Fibroblast of skin of back (primary cell): Measurements from ENCODE around the gene CD34.

Source experiments
- DNase-seq: peaks from one replicate; pipeline ENCODE4 v3.0.0-alpha.2; 2013

CD34 gene

DNA sequence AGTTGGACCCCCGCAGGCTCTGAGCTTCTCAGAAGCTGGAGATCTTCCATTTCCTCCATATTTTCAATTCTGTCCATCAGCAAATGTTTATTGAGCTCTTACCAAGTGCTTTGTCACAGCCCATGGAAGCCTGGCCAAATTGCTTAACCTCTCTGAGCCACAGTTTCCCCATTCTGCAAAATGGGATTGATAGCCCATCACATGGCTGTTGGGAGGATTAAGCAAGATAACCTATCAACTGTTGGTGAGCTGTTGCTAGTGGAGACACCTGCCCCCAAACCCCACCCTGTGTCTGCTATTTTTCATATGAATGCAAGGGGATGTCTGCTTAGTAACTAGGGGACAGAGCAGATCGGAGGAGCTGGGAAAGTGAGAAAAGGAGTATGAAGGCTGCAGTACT lies 38.3 kb downstream of the CD34 start:
- DNase-seq: no peak

DNA sequence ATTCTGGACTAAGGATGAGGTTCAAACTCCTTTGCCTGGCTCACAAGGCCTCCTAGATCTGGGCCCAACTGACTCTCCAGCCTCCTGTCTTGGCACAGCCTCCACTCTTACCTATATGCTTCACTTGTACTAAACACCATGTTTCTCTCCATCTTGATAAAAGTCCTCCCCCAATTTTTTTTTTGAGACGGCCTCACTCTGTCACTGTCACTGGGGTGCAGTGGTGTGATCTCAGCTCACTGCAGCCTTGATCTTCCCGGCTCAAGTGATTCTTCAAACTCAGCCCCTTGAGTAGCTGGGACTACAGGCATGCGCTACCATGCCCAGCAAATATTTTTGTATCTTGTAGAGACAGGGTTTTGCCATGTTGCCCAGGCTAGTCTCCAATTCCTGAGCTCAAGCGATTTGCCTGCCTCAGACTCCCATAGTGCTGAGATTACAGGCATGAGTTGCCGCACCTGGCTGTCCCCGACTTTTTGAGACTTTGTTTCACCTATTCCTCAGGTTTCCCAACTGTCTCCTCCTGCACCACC lies 39.7 kb downstream of the CD34 start:
- DNase-seq: no peak

DNA sequence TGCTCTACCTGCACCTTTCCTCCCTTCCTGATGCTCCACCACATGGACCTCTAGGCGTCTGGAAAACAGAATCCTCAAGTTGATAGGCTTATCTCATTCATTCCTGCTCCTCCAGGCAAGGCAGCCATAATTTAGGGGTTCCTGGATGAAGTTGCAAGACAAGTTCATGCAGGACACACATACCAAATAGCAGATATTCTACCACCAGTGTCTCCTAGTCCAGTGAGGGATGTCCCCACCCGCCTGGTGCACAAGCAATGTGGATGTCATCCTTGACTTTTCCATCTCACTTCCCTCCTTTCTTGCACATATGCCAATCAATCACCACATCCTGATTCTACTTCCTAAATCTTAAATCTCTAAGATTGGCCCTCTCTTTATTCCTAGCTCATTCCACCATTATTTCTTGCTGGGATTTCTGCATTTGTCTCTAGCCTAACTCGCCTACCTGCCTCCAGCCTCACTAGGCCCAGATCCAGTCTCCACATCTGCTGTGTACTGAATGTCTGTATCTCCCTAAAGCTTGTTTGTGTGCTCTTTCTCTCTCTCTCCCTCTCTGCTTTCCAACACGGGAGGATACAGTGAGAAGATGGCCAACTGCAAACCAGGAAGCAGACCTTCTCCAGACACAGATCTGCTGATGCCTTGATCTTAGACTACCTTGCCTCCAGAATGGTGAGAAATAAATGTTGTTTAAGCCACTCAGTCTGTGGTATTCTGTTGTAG lies 40.5 kb downstream of the CD34 start:
- DNase-seq: no peak

DNA sequence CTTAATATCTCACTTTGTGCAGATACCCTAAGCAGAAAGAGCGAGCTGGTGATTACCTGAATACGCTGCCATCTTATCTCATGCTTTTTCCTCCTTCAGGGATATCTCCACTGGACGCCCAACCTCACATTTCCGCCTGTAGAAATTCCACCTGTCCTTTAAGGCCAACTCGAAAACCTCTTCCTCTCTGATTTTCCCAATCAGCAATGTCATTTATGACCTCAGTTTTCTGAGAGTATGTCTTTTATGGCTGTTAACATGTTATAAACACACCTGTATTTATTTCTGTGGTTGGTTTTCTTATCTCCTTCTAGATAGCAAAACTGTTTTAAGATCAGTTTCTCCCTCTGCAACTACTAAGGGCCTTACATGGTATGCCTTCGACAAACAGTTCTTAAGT lies 41.1 kb downstream of the CD34 start:
- DNase-seq: no peak

DNA sequence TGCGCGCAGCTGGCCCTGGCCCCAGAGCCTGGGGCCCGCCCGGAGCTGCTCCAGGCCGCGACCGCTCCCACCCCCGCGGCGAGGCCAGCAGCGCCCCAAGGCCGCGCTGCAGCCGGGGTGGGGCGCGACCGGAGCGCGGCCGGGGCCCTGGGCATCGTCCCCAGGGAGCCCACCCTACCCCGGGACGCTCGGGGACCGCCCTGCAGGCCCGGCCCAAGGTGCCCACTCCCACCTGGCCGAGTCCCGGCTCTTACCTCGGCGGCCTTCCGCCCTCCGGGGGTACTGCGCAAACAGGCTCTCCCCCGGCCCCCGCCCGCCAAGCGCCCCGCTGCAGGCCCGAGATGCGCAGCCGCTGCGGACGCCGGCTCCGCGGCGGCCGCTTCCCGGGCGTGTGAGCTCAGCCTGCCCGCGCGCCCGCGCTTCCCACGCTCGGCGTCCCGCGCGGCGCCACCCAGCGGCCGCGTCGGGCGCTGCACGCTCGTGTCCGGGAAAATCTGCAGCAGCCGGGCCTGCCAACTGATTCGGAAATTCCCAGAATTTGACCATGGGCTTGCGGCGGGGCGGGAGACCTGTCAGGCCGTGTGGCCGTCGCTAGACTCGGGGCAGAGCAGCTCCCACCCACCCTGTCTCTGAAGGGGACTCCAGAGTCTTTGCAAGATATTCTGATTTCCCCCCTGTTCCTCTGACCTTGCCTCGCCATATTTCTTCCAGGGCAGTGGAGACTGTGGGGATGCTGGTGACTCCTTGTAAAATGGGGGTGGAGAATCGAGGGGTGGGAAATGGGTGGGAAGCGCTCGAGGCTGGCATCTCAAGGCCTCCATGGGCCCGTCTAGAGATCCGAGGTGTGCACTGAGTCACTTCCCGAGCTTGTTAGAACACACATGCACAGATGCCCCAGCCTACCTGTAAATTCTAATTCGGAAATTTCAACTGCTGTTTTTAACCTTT lies 41.9 kb downstream of the CD34 start:
- peak; percentile 77 for DNase-seq

DNA sequence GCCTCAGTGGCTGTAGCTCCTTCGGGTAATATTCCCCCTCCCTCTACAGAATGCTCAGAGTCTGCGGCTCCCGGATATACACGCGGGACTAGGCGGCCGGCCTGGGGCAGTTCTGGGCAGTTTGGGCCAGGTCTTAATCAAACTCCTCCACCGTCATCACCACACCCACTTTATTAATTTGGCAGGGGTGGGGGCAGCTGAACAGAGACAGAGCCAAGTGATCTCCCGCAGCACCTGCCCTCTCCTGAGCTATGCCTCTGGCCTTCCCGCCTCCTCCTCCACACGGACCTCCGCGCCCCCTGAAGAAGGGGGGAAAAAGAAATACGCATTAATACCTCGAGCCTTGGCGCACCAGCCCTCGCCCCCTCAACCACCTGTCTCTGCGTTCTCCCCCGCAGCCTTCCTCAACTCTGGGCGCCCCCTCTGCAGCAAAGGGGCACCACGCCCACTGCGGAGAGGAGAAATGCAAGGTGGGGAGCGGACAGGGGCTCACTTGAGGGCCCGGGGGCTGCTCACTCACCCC lies 42.6 kb downstream of the CD34 start:
- no peak for DNase-seq

DNA sequence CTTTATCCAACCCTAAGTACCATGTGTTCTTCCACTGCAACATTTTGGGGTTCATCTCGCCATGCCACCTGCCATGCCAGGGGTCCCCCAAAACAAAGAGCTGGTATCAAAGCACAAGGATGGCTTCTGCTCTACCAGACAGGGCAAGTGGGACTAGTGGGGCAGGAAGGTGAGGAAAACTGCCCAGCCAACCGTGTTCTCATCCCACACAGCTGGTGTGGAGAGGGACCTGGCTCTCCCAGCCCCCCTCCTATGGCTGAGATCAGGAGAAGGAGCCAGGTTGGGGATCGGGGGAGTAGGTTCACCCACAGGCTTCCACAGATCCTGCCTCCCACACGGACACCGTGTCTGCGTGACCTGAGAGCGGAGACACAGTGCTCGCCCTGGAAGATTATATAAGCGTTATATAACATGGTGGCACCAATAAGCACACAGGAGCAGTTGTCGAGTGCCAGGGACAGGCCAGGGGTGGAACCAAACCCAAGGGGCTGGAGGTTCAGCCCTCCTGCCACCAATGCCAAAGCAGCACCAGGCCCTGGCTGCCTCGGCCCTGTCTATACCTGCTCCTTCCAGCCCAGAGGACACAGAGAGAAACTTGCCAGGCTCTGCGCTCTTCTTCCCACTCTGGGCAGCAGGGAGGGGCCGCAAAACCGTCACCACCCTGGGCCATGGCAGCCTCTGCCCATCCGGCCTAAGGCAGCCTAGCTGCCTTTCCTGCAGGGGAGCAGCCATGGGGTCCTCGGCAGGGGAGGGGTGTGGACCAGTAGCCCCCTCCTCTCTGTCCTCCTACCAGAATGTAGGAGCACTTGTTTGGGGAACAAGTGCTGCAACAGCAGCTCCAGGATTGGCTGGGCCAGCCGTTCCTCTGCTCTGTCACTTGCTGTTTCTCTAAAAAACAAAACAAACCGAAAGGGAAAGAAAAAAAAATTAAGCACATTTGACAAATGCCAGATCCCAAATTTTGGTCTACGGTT lies 43.5 kb downstream of the CD34 start:
- no peak for DNase-seq

DNA sequence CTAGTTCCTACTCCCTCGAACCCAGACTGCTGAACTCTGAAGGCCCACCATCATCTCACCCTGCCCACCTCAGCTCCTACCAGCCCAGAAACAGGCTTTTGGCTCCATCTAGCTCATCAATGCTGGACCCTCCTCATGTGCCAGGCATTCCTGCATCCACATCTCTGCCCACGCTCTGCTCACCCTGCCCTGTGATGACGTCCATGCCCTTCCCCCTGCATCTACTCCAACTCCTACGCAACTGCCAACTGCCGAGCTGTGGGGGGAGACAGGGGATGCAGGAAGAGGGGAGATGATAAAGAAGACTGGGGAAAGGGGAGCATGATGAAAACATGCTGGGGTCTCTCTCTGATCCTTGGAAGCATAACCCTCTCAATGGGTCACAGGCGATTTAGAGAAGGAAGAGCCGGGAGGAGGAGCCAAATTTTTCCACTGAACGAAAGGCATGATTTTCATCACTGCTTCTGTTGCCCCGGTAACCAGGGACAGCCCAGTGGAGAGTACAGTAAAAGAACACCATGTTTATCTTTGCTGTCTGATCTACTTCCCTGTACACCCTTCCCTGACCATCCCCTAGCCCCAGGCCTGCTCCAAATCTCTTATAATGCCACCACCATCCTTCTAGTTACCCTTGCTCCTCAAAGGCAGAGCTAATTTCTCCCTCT lies 44.3 kb downstream of the CD34 start:
- no peak for DNase-seq

DNA sequence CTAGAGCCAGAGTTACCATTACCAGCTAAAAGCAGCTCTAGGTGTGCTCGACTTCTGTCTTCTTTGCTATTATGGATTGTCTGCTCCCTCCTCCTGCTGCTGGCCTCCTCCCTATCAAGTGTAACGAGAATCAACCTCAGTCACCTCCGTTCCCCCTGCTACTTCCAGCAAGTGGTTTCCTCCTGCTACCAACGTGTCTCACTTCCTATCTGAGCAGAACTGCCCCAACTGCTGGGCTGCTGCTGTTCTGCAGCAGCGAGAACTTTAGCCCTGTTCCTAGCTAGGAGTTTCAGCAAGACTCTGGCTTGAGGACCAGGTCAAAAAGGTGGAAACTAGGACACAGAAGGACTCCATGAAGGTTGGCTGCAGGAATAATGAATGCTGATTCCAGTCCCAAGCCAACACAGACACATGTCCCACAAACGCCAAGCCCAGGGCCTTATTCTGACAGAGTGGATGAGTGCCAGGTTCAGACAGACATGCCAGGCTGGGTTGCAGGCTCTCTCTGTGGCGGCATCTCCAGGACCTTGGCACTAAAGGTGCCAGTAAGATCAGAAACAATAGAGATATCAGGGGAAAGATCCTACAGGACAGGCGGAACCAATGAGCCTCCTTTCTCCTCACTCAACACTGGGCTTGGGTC lies 46.9 kb downstream of the CD34 start:
- DNase-seq: no peak

DNA sequence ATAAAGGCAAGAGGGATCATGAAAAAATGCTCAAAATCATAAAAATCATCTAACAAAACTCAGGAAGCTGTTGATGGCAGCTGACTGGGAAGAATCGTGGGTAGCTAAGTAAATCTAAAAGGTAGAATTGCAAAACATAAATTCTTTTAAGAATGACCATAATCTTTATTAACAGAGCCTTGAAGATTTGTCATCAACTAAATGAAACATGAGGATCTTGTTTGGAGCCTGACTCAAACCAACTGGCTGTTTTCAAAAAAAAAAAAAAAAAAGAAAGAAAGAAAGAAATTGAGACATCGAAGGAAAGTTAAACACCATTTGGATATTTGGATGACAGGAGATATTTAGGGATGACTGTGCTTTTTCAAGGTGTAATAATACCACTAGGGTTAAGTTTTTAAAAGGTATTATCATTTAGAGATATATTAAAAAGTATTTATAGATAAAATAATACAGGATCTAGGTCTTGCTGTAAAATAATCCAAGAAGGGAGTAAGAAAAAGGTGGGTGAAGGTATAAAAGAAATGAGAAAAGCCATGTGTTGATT lies 48.6 kb downstream of the CD34 start:
- no peak for DNase-seq

DNA sequence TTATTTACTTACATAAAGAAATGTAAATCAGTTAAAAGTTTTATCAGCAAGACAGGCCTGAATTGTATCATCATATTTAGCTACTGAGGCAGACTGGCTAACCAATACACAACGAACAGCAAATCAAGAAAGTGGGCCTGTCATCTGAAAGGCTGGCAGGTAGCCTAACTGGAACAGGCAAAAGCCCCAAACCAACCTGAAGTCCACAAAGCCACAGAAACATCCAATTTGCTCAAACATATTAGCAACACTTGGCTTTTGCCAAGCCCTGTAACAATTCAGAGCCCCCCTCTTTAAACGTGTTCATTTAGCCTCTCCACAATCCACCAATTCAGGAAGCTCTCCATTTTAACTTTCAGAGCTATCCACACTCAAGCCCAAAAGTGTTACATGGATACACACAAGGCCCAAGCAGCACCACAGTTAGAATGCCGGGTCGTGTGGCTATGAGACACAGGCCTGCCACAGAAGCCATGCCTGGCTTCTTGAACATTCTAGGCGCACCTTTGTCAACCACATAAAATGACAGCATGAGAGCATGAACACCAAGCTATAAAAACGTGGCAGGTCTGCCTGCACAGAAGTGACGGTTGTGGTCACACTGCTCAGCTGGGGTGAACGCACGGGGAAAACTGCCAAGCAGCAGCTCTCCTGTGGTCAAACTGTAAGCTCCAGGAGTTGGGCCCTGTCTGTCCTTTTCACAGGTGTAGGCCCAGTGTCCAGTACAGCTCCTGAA lies 49.3 kb downstream of the CD34 start:
- no peak for DNase-seq

DNA sequence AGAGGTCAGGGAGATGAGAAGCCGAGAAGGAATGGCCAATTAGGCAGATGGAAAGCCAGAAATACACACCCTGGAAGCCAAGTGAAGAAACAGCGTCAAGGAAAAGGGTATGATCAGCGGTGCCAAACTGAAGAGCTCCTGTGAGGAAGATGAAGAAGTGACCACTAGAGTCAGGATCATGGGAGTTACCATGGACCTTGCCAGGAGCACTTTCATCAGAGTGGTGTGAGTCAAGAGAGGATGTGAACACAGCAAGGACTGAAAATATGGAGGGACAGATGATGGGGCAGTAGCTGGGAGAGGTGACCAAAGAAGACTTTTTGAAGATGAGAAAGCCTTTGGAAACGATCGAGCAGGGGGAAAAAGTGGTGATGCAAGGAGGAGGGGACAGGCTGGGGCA lies 50.4 kb downstream of the CD34 start:
- no peak for DNase-seq

DNA sequence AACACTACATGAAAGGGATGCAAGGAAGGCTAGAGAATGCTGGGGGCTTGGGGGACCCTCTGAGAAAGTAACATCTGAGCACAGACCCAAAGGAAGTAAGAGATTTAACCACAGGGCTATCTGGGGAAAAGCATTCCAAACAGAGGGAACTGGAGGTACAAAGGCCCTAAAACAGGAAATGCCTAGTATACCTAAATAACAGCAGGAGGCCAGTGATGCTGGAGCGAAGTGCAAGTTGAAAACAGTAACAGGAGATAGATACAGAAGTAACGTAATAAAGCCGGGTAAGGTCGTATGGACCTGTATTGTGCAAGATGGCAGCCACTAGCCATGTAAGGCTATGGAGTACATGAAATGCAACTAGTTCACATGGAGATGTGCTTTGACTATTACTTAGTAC lies 52.1 kb downstream of the CD34 start:
- DNase-seq: no peak

DNA sequence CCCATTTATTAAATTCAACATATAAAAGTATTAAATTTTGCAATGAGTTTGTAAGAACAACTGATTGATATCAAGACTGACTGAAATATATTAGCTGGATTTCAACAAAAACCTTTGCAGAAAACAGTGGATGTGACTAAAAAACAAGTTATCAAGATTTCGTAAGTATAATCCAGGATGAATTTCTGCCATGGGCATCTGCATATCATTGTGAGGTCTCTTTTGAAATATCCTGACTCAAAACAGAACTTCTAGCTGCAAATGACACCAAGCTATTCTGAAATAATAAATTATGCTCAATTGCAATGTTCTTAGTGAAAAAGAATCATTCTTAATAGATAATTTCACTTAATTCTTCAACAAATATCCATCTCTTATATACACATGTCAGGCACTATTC lies 52.6 kb downstream of the CD34 start:
- no peak for DNase-seq

DNA sequence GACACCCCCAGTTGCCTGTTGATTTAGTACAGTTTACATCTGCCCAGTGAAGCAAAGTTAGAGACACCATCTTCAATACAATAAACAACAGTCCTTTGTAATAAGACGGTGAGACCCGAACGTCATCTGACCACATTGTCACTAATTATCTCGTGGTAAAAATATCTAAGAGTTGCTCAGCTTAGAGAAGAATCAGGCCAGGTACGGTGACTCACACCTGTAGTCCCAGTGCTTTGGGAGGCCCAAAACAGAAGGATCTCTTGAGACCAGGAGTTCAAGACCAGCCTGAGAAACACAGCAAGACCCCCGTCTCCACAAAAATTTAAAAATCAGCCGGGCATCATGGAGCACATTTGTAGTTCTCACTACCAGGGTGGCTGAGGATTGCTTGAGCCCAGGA lies 53.5 kb downstream of the CD34 start:
- no peak for DNase-seq

DNA sequence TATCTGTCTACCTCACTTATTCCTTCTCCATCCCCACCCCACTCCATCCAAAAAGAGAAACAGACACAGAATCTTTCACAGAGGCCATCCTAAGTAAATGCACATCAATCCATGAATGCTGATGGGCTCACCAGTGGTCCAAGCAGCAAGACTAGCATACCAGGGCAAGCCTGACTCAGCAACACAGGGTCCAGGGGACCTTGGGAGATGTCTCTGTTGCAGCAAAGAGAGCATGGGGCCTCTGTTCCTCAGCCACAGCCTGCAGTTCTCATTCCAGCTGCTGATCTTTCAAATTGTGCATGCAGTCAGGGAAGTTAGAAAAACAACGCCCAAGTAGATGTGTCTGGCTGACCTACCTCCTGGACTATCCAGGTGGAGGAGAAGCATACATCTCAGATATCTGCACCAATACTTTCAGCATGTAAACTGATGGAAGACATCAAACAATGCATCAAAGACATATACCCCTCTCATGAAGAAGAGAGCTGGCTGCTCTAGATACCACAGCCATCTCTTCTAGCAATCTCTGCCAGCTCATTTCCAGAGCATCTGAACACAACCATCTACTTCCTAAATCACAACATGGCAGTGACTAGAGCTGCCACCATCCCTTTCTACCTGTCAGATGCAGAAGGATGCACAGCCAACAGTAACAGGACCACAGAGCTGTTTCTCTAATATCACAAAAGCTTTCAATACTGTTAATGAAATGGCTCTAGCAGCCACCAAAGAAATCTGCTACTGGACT lies 54.5 kb downstream of the CD34 start:
- DNase-seq: no peak

DNA sequence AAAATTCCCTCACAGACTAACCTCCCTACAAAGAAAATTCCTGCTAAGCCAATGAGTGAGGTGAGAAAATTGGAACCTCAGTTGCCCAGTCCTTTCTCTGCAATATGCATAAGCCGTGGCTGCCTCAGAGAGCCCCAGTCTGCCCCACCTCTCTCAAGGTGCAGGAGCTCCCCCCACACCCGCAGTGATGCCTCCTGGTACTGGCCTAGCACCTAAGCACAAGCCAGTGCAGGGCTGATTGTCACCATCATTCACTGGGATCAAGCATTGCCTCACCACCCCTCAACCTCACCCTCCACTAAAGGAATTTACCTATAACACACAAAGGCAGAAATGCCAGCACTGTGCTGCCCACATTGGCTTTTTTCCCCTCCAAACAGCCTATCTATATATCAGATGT lies 56.9 kb downstream of the CD34 start:
- DNase-seq: no peak

DNA sequence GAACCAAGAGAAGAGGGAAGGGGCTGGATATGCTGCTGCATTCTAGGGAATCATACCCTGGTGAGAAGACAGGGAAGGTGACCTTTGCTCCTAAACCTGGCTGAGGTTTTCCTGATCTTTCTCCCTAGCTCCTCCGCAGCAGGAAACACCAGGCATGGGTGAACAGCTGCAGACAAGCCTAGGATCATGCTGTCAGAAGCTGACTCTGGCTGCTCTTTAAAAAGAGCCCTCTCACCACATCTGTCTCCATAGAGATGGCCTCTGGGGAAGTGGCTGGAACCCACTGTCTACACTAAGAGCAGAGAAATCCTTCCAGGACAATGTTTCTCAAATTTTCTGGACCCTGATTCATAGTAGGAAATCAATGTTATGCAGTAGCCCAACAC lies 57.6 kb downstream of the CD34 start:
- no peak for DNase-seq
